GM12874 (cell line): ENCODE results near the gene GSDME.

Experiments
- CTCF ChIP-seq: IDR thresholded peaks from 2 replicates; pipeline ENCODE4 v1.5.1; 2011; ENCODE audit warnings: low read depth, mild to moderate bottlenecking, control low read depth, low read length, moderate library complexity; ENCODE audit not compliant: insufficient read depth

GSDME gene

GRCh38 chr7:24797270-24797669 is 40.0 kb upstream of the GSDME start:
- TF ChIP-seq CTCF: no peak

- TF ChIP-seq CTCF: no peak
Measured at GRCh38 chr7:24795407-24795767, 38.1 kb upstream of the GSDME start.

- no peak for TF ChIP-seq CTCF
Measured at GRCh38 chr7:24793982-24794648, 36.9 kb upstream of the GSDME start.

GRCh38 chr7:24788961-24789576 is 31.8 kb upstream of the GSDME start:
- TF ChIP-seq CTCF: no peak

GRCh38 chr7:24788075-24788474 is 30.8 kb upstream of the GSDME start:
- TF ChIP-seq CTCF: peak; percentile 48

- TF ChIP-seq CTCF: no peak
Measured at GRCh38 chr7:24786941-24787340, 29.7 kb upstream of the GSDME start.

- no peak for TF ChIP-seq CTCF
Measured at GRCh38 chr7:24786306-24786705, 29.0 kb upstream of the GSDME start.
